Measurements from ENCODE around the gene CAB39.

CAB39 gene

DNA sequence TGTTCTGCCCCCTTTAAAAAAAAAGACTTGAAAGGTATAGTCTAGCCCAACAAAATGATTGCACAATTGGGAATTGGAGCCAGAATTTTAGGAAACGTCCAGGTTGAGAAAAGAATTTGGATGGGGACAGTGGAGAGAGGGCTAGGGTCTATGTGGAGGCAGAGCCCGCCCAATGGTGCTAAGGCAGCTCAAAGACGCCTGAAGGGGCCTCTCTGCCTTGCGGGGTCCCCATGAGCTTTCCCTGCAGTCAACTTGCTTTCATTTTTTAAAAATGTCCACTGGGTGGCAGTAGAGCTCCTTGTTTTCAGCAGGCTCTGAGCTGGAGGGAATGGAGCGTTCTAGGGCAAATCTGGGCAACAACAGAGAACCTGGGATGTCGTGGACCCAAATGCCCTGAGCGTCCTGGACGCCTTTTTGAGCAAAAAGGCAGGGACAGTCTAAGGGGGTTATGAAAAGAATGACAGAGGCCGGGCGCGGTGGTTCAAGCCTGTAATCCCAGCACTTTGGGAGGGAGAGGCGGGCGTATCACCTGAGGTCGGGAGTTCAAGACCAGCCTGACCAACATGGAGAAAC lies 111.8 kb downstream of the CAB39 start:
- Histone ChIP-seq H3K4me3 (ENCODE audit: insufficient read depth, low read depth, low read length, poor library complexity, severe bottlenecking) (no peak overlapping the region), H3K27ac (ENCODE audit: insufficient read depth, low read length, poor library complexity, severe bottlenecking) (no peak overlapping the region), H3K4me1 (ENCODE audit: control insufficient read depth, insufficient read depth, low read length, poor library complexity, severe bottlenecking) (peaks cover 12% of the 10 kb centered on the region), H3K9me3 (ENCODE audit: control insufficient read depth, low read length) (no peaks in the 10 kb centered on the region), H3K36me3 (ENCODE audit: control insufficient read depth, insufficient read depth, low read length) (no peaks in the 10 kb centered on the region), H3K27me3 (replicated peaks; ENCODE audit: control insufficient read depth, insufficient read depth, low read length, poor library complexity, severe bottlenecking) (no peaks in the 10 kb centered on the region)
- peak; percentile 6 to 36 (median 19) for DNase-seq

DNA sequence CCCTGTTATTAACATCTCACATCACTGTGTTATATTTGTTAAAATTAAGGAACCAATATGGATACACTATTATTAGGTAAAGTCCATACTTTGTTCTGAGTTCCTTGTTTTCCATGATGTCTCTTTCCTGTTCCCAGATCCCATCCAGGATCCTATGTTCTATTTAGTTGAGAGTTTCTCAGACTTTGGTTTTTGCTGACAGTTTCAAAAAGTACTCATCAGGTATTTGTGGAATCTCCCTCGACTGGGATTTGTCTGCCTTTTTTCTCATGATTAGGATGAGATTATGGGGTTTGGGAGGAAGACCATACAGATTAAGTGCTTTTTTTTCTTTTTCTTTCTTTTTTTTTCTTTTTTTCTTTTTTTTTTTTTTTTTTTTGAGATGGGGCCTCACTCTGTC lies 112.7 kb downstream of the CAB39 start:
- H3K27me3 ChIP-seq (replicated peaks; ENCODE audit: control insufficient read depth, insufficient read depth, low read length, poor library complexity, severe bottlenecking), result no peaks in the 10 kb centered on the region
- peaks cover 12% of the 10 kb centered on the region for H3K4me1 ChIP-seq (ENCODE audit: control insufficient read depth, insufficient read depth, low read length, poor library complexity, severe bottlenecking)
- H3K9me3 ChIP-seq (ENCODE audit: control insufficient read depth, low read length), result no peaks in the 10 kb centered on the region
- H3K36me3 ChIP-seq (ENCODE audit: control insufficient read depth, insufficient read depth, low read length), result no peaks in the 10 kb centered on the region
- DNase-seq, result no peak
- H3K4me3 ChIP-seq (ENCODE audit: insufficient read depth, low read depth, low read length, poor library complexity, severe bottlenecking), result no peak overlapping the region
- H3K27ac ChIP-seq (ENCODE audit: insufficient read depth, low read length, poor library complexity, severe bottlenecking), result no peak overlapping the region

DNA sequence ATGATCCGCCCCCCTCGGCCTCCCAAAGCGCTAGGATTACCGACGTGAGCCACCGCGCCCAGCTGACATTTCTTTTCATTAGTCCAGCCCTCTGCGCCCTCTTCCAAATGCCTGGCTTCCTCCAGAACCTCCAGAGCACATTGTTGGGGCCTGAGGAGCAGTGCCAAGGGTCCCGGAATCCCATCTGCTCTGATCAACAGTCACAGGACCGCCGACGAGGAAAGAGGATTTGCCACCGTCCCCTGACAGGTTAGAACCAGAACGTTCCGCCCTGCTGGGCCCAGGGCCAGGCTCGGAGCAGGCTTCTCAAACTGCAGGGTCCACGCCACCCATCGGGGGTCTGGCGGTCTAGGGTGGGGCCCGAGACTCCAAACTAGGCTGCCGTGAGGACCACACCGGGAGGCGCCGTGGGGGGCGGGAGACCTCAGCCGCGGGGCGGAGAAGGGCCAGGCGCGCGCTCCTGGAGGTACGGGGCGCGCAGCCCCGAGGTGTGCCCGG lies 115.2 kb downstream of the CAB39 start:
- H3K4me1 ChIP-seq (ENCODE audit: control insufficient read depth, insufficient read depth, low read length, poor library complexity, severe bottlenecking), result peaks cover 12% of the 10 kb centered on the region
- H3K27ac ChIP-seq (ENCODE audit: insufficient read depth, low read length, poor library complexity, severe bottlenecking), result no peak overlapping the region
- no peak for DNase-seq
- peak overlapping the region; percentile 48 for H3K4me3 ChIP-seq (ENCODE audit: insufficient read depth, low read depth, low read length, poor library complexity, severe bottlenecking)
- no peaks in the 10 kb centered on the region for H3K9me3 ChIP-seq (ENCODE audit: control insufficient read depth, low read length)
- no peaks in the 10 kb centered on the region for H3K36me3 ChIP-seq (ENCODE audit: control insufficient read depth, insufficient read depth, low read length)
- no peaks in the 10 kb centered on the region for H3K27me3 ChIP-seq (replicated peaks; ENCODE audit: control insufficient read depth, insufficient read depth, low read length, poor library complexity, severe bottlenecking)

DNA sequence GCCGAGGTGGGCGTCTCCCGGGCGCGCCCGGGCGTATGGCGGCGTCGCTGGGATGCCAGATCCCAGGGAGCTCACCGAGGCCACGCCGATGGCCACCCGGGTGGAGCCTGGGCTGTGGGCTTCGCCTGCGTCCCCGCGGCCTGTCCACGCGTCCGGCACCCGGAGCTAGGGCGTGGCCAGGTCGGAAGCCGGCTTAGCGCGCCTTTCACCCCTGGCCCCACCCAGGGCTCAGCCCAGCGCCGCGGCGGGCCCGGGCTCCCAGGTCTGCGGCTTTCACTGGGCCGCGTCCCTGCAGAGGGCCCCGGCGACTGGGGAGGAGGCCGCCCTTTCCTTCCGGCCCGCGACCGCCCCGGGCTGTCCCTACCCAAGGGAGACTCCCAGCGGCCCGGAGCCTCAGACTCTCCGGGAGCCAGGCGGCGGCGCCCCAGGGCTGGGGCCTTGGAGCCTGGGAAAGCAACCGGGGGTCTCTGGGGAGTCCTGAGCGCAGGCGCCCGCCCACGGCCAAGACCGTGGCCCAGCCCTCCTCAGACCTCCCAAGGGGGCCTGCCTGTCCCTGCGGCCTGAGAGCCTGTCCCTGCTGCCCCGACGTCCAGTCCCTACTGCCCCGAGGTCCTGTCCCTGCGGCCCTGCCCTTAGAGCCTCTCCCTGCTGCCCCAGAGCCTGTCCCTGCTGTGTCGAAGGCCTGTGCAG lies 115.8 kb downstream of the CAB39 start:
- Histone ChIP-seq H3K4me3 (ENCODE audit: insufficient read depth, low read depth, low read length, poor library complexity, severe bottlenecking) (peak overlapping the region; percentile 48), H3K27me3 (replicated peaks; ENCODE audit: control insufficient read depth, insufficient read depth, low read length, poor library complexity, severe bottlenecking) (no peaks in the 10 kb centered on the region), H3K36me3 (ENCODE audit: control insufficient read depth, insufficient read depth, low read length) (no peaks in the 10 kb centered on the region), H3K27ac (ENCODE audit: insufficient read depth, low read length, poor library complexity, severe bottlenecking) (no peak overlapping the region), H3K9me3 (ENCODE audit: control insufficient read depth, low read length) (no peaks in the 10 kb centered on the region), H3K4me1 (ENCODE audit: control insufficient read depth, insufficient read depth, low read length, poor library complexity, severe bottlenecking) (peaks cover 12% of the 10 kb centered on the region)
- no peak for DNase-seq

DNA sequence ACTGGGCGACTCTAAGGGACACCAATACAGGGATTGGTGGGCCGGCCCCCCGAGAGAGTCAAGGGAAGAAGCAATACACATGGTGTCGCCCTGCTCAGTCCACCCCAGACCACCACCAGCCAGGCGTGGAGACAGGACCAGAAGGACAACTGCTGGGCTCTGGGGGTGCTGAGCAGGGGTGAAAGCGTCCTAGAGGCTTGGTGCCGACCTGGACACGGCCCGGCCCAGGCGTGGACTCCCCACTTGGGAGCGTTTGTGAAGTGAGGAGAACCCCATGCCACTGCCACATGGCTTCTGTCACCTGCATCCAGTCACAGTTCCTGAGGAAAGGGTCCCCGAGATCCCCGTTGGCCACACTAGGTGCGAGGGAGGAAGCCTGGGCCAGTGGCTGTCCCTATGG lies 116.7 kb downstream of the CAB39 start:
- Histone ChIP-seq H3K4me3 (ENCODE audit: insufficient read depth, low read depth, low read length, poor library complexity, severe bottlenecking) (no peak overlapping the region), H3K4me1 (ENCODE audit: control insufficient read depth, insufficient read depth, low read length, poor library complexity, severe bottlenecking) (peaks cover 12% of the 10 kb centered on the region), H3K27me3 (replicated peaks; ENCODE audit: control insufficient read depth, insufficient read depth, low read length, poor library complexity, severe bottlenecking) (no peaks in the 10 kb centered on the region)

DNA sequence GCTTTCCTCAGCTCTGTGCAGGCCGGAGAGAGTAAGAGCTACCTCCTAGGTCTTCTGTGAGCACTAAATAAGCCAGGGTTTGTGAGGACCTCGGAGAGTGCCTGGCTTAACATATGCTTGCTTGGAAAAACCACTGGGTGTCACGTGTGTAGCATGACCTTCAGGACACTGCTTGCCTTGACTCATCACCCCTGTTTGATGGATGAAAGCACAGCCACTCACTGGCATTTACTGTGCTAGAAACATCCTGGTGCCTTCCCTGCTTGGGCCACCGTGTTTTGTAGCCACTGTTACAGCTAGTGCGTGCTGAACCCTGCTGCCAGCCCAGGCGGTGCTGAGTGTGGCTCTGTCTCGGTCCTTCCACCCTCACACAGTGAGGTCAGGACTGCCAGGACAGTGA lies 117.3 kb downstream of the CAB39 start:
- Histone ChIP-seq H3K36me3 (ENCODE audit: control insufficient read depth, insufficient read depth, low read length) (no peaks in the 10 kb centered on the region), H3K9me3 (ENCODE audit: control insufficient read depth, low read length) (no peaks in the 10 kb centered on the region), H3K4me1 (ENCODE audit: control insufficient read depth, insufficient read depth, low read length, poor library complexity, severe bottlenecking) (peaks cover 12% of the 10 kb centered on the region), H3K27me3 (replicated peaks; ENCODE audit: control insufficient read depth, insufficient read depth, low read length, poor library complexity, severe bottlenecking) (no peaks in the 10 kb centered on the region), H3K4me3 (ENCODE audit: insufficient read depth, low read depth, low read length, poor library complexity, severe bottlenecking) (no peak overlapping the region), H3K27ac (ENCODE audit: insufficient read depth, low read length, poor library complexity, severe bottlenecking) (no peak overlapping the region)
- DNase-seq, result no peak

More for the DNA sequence above, 116.7 kb downstream of the CAB39 start:
- no peaks in the 10 kb centered on the region for H3K36me3 ChIP-seq (ENCODE audit: control insufficient read depth, insufficient read depth, low read length)
- no peaks in the 10 kb centered on the region for H3K9me3 ChIP-seq (ENCODE audit: control insufficient read depth, low read length)
- DNase-seq, result no peak
- no peak overlapping the region for H3K27ac ChIP-seq (ENCODE audit: insufficient read depth, low read length, poor library complexity, severe bottlenecking)

DNA sequence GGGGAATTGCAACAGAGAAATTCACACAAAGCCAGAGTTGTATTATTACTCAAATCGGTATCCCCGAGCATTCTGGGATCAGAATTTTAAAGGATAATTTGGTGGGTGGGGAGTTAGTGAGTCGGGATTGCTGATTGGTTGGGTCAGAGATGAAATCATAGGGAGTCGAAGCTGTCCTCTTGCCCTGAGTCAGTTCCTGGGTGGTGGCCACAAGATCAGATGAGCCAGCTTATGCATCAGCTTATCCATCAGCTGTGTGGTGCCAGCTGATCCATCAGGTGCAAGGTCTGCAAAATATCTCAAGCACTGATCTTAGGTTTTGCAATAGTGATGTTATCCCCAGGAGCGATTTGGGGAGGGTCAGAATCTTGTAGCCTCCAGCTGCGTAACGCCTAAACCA lies 117.8 kb downstream of the CAB39 start:
- H3K4me3 ChIP-seq (ENCODE audit: insufficient read depth, low read depth, low read length, poor library complexity, severe bottlenecking), result no peak overlapping the region
- no peaks in the 10 kb centered on the region for H3K36me3 ChIP-seq (ENCODE audit: control insufficient read depth, insufficient read depth, low read length)
- no peaks in the 10 kb centered on the region for H3K9me3 ChIP-seq (ENCODE audit: control insufficient read depth, low read length)
- no peaks in the 10 kb centered on the region for H3K27me3 ChIP-seq (replicated peaks; ENCODE audit: control insufficient read depth, insufficient read depth, low read length, poor library complexity, severe bottlenecking)
- peaks cover 12% of the 10 kb centered on the region for H3K4me1 ChIP-seq (ENCODE audit: control insufficient read depth, insufficient read depth, low read length, poor library complexity, severe bottlenecking)
- DNase-seq, result no peak
- H3K27ac ChIP-seq (ENCODE audit: insufficient read depth, low read length, poor library complexity, severe bottlenecking), result no peak overlapping the region

DNA sequence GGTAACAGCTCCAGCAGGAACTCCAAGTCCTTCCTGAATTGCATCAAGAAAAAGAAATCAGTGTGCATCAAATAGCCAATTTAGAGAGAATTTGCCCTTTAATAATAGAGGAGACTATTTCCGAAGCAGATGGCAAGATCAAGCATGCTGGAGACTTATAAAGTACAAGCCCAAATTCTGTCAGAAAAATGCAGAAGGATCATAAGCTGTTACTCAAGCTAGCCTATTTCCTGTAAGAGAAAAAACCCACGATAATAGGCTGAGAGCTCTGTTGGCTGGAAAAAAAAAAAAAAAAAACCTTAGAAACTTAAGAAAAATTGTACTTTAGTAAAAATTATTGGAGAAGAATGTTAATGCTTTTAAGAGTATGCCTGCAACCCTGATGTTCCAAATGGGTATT lies 127.7 kb downstream of the CAB39 start:
- no peaks in the 10 kb centered on the region for H3K27me3 ChIP-seq (replicated peaks; ENCODE audit: control insufficient read depth, insufficient read depth, low read length, poor library complexity, severe bottlenecking)
- DNase-seq, result no peak
- H3K27ac ChIP-seq (ENCODE audit: insufficient read depth, low read length, poor library complexity, severe bottlenecking), result no peak overlapping the region
- H3K36me3 ChIP-seq (ENCODE audit: control insufficient read depth, insufficient read depth, low read length), result no peaks in the 10 kb centered on the region
- H3K9me3 ChIP-seq (ENCODE audit: control insufficient read depth, low read length), result no peaks in the 10 kb centered on the region
- H3K4me1 ChIP-seq (ENCODE audit: control insufficient read depth, insufficient read depth, low read length, poor library complexity, severe bottlenecking), result no peaks in the 10 kb centered on the region
- no peak overlapping the region for H3K4me3 ChIP-seq (ENCODE audit: insufficient read depth, low read depth, low read length, poor library complexity, severe bottlenecking)

DNA sequence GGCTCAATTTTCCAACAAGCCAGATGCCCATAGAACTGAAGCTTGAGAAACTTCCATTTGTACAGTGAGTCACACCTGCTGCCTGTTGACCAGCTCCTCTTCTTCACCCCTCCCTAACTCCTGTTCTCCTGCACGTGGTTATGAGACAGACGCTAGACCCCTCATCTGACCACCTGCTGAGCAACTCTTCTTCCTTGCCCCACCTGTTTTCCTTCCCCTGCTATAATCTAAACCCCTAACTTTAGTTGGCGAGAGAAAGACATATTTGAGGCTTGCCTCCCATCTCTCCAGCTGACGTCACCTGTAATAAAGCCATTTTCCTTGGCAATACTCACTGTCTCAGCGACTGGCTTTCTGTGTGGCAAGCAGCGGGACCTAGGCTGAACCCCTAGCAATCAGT lies 129.8 kb downstream of the CAB39 start:
- DNase-seq, result no peak

DNA sequence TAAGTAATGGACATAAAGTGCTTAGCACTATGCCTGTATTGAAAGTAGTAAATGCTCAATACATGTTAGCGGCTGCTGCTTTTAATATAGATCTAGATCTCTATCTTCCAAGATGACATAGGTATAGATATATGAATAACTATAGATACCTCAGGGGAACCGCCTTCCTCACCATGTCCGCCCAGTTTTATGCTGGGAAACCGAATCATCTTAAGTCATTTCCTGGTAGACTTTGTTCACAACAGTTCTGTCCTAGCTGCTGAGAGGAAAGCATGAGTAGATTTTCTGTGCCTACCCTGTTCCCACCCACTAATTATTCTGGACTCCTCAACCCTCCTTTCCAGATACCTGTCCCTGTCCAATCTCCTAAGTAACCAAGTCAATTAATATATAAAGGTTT lies 130.5 kb downstream of the CAB39 start:
- H3K4me1 ChIP-seq (ENCODE audit: control insufficient read depth, insufficient read depth, low read length, poor library complexity, severe bottlenecking), result peaks cover 3% of the 10 kb centered on the region
- no peaks in the 10 kb centered on the region for H3K36me3 ChIP-seq (ENCODE audit: control insufficient read depth, insufficient read depth, low read length)
- no peaks in the 10 kb centered on the region for H3K9me3 ChIP-seq (ENCODE audit: control insufficient read depth, low read length)
- no peak overlapping the region for H3K4me3 ChIP-seq (ENCODE audit: insufficient read depth, low read depth, low read length, poor library complexity, severe bottlenecking)
- H3K27me3 ChIP-seq (replicated peaks; ENCODE audit: control insufficient read depth, insufficient read depth, low read length, poor library complexity, severe bottlenecking), result no peaks in the 10 kb centered on the region
- DNase-seq, result no peak
- no peak overlapping the region for H3K27ac ChIP-seq (ENCODE audit: insufficient read depth, low read length, poor library complexity, severe bottlenecking)

More for the DNA sequence above, 129.8 kb downstream of the CAB39 start:
- Histone ChIP-seq H3K27me3 (replicated peaks; ENCODE audit: control insufficient read depth, insufficient read depth, low read length, poor library complexity, severe bottlenecking) (no peaks in the 10 kb centered on the region), H3K9me3 (ENCODE audit: control insufficient read depth, low read length) (no peaks in the 10 kb centered on the region), H3K4me3 (ENCODE audit: insufficient read depth, low read depth, low read length, poor library complexity, severe bottlenecking) (no peak overlapping the region), H3K4me1 (ENCODE audit: control insufficient read depth, insufficient read depth, low read length, poor library complexity, severe bottlenecking) (no peaks in the 10 kb centered on the region), H3K36me3 (ENCODE audit: control insufficient read depth, insufficient read depth, low read length) (no peaks in the 10 kb centered on the region), H3K27ac (ENCODE audit: insufficient read depth, low read length, poor library complexity, severe bottlenecking) (no peak overlapping the region)

Data from effector memory CD4-positive, alpha-beta T cell (primary cell).